LNCaP clone FGC (cell line): ENCODE measurements around the gene UBXN1.

Experiments used
- DNase-seq: peaks from one replicate; pipeline ENCODE4 v3.0.0-alpha.2; 2011; ENCODE audit warnings: low read depth
- H3K4me3 ChIP-seq: 2 replicates; pipeline ENCODE4 v1.5.1; 2011; ENCODE audit warnings: mild to moderate bottlenecking, low read depth, low read length, control low read depth
- TF ChIP-seq, protein P1 (sequence below): IDR thresholded peaks from 2 replicates; pipeline ENCODE4 v1.5.1; 2012; ENCODE audit warnings: mild to moderate bottlenecking; ENCODE audit not compliant: control insufficient read depth, insufficient read depth; ENCODE audit errors: extremely low read depth

Gene UBXN1

DNA sequence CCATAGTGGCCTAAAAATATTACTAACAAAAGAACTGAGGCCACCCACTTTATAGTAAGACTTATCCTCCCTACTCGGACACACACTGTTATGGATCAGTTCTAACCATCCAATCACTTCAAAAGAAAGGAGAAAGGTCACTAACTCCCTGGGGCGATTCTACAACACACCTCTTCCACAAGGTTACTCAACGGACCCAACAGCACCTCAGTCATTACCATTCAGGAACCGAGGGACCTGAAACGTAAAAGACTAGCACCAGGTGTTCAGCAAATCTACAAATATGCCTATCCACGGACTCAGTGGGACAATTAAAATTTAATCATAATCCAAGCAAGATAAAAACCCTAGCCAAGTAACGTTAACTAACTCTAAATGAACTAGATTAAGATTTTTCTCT, 46.8 kb upstream of the UBXN1 start:
- H3K4me3 ChIP-seq, result peak overlapping the region; percentile 78
- TF ChIP-seq, protein P1, sequence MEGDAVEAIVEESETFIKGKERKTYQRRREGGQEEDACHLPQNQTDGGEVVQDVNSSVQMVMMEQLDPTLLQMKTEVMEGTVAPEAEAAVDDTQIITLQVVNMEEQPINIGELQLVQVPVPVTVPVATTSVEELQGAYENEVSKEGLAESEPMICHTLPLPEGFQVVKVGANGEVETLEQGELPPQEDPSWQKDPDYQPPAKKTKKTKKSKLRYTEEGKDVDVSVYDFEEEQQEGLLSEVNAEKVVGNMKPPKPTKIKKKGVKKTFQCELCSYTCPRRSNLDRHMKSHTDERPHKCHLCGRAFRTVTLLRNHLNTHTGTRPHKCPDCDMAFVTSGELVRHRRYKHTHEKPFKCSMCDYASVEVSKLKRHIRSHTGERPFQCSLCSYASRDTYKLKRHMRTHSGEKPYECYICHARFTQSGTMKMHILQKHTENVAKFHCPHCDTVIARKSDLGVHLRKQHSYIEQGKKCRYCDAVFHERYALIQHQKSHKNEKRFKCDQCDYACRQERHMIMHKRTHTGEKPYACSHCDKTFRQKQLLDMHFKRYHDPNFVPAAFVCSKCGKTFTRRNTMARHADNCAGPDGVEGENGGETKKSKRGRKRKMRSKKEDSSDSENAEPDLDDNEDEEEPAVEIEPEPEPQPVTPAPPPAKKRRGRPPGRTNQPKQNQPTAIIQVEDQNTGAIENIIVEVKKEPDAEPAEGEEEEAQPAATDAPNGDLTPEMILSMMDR, result no peak
- DNase-seq, result no peak

DNA sequence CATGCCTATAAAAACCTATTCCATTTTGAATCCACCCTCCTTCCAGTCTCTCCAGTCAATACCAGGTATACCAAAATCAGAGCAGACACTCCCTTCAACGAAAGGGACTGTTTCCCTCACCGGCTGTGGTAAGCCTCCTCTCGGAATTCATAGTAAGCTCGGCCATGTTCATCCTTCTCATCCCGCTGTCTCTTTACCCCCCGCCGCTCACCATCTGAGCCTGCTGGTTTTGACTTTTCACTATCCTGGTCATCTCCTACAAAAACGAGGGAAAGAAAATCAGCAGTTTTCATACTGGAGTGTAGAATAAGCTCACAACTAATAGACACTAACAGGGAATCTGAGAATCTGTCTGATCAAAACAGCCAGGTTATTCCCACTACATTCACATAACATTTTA, 45.3 kb upstream of the UBXN1 start:
- no peak overlapping the region for H3K4me3 ChIP-seq
- TF ChIP-seq, protein P1, result no peak
- no peak for DNase-seq

DNA sequence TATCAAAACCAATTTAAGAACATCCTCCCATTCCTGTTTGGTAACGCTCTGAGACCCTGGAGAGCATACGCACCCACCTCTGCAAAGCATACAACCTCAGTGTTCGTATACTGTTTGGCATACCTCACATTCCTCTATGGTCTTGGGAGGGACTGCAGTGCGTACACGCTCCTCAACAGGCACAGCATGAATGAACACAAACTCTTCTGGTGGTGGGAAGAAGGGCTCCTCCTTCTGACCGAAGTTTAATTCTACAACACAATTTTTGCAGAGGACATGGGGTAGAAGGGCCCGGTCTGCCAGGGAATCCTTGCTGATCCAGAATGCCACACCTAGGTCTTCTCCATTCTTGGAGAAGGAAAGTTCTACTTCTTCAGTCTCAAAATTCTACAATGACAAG, 43.1 kb upstream of the UBXN1 start:
- no peak overlapping the region for H3K4me3 ChIP-seq
- TF ChIP-seq, protein P1, result 0 out of 2 replicates have a peak, but pooled peaks have one; percentile 8
- DNase-seq, result no peak

DNA sequence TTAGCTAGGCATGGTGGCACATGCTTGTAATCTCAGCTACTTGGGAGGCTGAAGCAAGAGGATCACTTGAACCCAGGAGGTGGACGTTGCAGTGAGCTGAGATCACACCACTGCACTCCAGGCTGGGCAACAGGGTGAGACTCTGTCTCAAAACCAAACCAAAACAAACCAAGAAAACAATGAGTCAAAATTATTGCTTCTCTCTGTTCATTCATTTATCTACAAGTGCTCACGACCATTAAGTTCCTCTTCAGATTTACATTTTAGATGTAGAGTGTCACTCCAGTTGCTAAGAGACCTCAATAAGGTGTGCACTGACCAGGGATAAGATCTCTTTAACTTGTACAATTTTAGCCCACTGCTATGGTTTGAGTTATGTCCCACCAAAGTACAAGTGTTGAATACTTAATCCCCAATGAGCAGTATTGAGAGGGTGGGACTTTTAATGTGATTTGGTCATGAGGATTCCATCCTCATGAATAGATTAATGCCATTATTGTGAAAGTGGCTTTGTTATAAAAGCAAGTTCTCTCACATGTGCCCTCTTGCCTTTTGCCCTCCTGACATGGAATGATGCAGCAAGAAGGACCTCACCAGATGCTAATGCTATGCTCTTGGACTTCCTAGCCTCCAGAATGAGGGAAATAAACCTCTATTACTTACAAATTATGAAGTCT, 40.6 kb upstream of the UBXN1 start:
- TF ChIP-seq, protein P1, result no peak
- no peak overlapping the region for H3K4me3 ChIP-seq
- DNase-seq, result no peak

DNA sequence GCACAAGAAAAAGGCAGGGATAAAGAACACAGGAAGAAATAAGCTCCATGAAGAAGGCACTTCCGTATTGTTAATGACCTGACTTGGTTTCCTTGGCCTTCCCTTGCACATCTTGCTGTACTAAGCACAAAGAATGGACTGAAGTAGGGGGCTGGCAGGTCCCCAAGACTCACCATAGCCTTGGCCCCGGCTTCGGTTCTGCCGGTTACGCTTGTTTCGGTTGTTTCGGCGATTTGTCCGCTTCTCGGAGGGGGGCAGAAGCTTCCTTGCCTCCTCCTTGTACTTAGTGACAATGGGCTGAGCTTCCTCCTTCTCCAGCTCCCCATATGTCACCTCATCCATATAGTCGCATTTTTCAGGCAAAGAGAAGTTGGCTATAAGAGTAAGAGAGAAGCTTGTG, 37.9 kb upstream of the UBXN1 start:
- DNase-seq, result no peak
- TF ChIP-seq, protein P1, result no peak
- no peak overlapping the region for H3K4me3 ChIP-seq

DNA sequence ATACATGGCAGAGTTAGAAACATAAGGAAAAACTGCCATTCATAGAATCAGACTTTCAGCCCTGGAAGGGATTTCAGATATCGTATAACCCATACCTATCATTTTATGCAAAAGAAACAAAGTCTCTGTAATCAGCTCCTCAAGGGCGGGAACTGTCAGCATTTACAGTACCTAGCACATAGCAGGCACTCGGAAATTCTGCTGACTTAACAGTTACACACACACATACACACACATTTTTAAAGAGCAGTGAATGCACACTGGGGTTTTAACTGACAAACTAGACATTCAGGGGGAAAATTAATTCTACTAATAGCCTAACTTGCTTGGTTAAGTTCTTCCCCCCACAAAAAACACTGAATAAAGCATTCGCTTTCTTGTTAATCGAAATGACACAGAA, 37.3 kb upstream of the UBXN1 start:
- H3K4me3 ChIP-seq, result no peak overlapping the region
- no peak for DNase-seq
- TF ChIP-seq, protein P1, result no peak
